Peyer's patch (tissue), 4 donors: ENCODE results near the gene ZSCAN5A. TPM values are rescaled to one million over a fixed set of nuclear protein-coding genes. Genes with fewer than 3 reads are reported as not detected.
A peak's percentile ranks its signal among the peaks of the same experiment; 100 is the strongest.
"Not testable (repeated sequence)": the region's sequence is repeated elsewhere in the genome, so short reads cannot be mapped to it uniquely, and the experiment has no call there.

Experiments used
- DNase-seq, 3 donors: peaks; one replicate each; pipeline ENCODE4 v3.0.0-alpha.2; 2017 to 2019
- H3K27ac ChIP-seq, 4 donors: fragments of 200-600 bp; sonication (generic); one replicate each; pipeline ENCODE4 v1.5.1; 2016 to 2019
- H3K27me3 ChIP-seq, 2 donors: fragments of 200-600 bp; sonication (generic); one replicate each; pipeline ENCODE4 v1.5.1; 2019
- H3K36me3 ChIP-seq, 3 donors: fragments of 200-600 bp; sonication (generic); one replicate each; pipeline ENCODE4 v1.5.1; 2016 to 2019
- H3K4me1 ChIP-seq, 4 donors: fragments of 200-600 bp; sonication (generic); one replicate each; pipeline ENCODE4 v1.5.1; 2016 to 2019
- H3K4me3 ChIP-seq, 4 donors: fragments of 200-600 bp; sonication (generic); 1 replicate in 3 of 4; 2 replicates in 1 of 4; pipeline ENCODE4 v1.5.1; 2016 to 2019; ENCODE audit warnings: mild to moderate bottlenecking in 1 of 4
- H3K9me3 ChIP-seq, 4 donors: fragments of 200-600 bp; sonication (generic); one replicate each; pipeline ENCODE4 v1.5.1; 2016 to 2019; ENCODE audit warnings: mild to moderate bottlenecking in 1 of 4
- POLR2A ChIP-seq, 2 donors: fragments of 450-650 bp; IDR thresholded peaks; one replicate each; pipeline ENCODE4 v1.5.1; 2017; ENCODE audit warnings: antibody characterized with exemption in 2 of 2, mild to moderate bottlenecking in 2 of 2, moderate library complexity in 2 of 2
- total RNA-seq, 4 donors: library from RNA; depleted of rRNA; stranded (reverse); fragments of >200 nt; gene quantifications; one replicate each; pipeline ENCODE4 v1.1.0, GENCODE V29; 2016
- TF ChIP-seq, protein P1 (sequence below), 6 experiments: fragments of 450-650 bp in 4 of 6; fragments of 200-600 bp in 2 of 6; sonication (generic) in 1 of 6; IDR thresholded peaks; one replicate each; pipeline ENCODE4 v1.5.1; 2017 to 2019; ENCODE audit warnings: antibody characterized with exemption in 6 of 6, mild to moderate bottlenecking in 3 of 6, moderate library complexity in 1 of 6

The ZSCAN5A gene
- total RNA-seq, 4 donors from 2014 or later, result 14.9 to 19.0 (median 15.3) TPM

DNA sequence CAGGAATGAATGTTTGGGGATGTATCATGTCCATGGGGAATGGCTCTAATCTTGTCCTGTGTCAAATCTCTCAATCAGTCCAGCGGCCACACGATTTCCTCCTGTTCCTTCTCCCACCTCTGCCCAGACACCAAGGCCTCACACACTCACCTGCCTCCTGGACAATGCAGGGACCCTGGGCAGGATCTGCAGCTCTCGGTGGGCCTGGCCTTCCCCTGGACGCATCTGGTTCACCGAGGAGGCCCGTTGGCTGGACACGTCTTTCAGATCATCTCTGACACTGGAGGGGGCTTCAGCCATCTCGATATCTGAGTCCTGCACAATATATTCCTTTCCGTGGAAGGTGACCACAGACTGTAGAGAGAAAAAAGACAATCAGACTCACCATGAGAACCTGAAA, 91.2 kb downstream of the ZSCAN5A start:
- no peaks in the 10 kb centered on the region for H3K4me1 ChIP-seq
- H3K4me3 ChIP-seq, result no peak overlapping the region
- H3K9me3 ChIP-seq, result no peaks in the 10 kb centered on the region
- H3K27ac ChIP-seq, result no peak overlapping the region
- H3K27me3 ChIP-seq, result no peaks in the 10 kb centered on the region
- TF ChIP-seq, protein P1, sequence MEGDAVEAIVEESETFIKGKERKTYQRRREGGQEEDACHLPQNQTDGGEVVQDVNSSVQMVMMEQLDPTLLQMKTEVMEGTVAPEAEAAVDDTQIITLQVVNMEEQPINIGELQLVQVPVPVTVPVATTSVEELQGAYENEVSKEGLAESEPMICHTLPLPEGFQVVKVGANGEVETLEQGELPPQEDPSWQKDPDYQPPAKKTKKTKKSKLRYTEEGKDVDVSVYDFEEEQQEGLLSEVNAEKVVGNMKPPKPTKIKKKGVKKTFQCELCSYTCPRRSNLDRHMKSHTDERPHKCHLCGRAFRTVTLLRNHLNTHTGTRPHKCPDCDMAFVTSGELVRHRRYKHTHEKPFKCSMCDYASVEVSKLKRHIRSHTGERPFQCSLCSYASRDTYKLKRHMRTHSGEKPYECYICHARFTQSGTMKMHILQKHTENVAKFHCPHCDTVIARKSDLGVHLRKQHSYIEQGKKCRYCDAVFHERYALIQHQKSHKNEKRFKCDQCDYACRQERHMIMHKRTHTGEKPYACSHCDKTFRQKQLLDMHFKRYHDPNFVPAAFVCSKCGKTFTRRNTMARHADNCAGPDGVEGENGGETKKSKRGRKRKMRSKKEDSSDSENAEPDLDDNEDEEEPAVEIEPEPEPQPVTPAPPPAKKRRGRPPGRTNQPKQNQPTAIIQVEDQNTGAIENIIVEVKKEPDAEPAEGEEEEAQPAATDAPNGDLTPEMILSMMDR (IDR thresholded peaks at IDR 0.05), result no peak
- TF ChIP-seq POLR2A (IDR thresholded peaks at IDR 0.05), result no peak
- H3K36me3 ChIP-seq, result no peaks in the 10 kb centered on the region
- DNase-seq, result no peak

DNA sequence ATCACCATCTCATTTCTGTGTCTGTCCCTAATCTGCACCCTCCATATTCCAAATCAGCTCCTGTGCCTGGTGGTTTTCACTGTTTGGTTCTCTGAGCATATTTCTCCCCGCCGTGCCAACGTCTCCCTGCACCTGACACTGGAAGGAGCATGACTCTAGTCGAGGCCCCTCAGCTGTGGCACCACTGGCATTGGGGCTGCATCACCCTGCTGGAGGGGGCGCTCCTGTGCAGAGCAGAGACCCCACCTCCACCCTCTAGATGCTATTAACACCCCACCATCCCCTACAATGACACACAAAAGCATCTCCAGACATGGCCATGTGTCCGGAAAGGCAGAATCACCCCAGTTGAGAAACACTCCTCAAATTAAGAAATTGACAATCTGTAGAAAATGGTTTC, 91.7 kb downstream of the ZSCAN5A start:
- Histone ChIP-seq H3K4me3 (no peak overlapping the region), H3K27ac (no peak overlapping the region), H3K36me3 (no peaks in the 10 kb centered on the region), H3K4me1 (no peaks in the 10 kb centered on the region), H3K9me3 (no peaks in the 10 kb centered on the region), H3K27me3 (no peaks in the 10 kb centered on the region)
- TF ChIP-seq, protein P1 (IDR thresholded peaks at IDR 0.05), result no peak
- no peak for TF ChIP-seq POLR2A (IDR thresholded peaks at IDR 0.05)
- no peak for DNase-seq

DNA sequence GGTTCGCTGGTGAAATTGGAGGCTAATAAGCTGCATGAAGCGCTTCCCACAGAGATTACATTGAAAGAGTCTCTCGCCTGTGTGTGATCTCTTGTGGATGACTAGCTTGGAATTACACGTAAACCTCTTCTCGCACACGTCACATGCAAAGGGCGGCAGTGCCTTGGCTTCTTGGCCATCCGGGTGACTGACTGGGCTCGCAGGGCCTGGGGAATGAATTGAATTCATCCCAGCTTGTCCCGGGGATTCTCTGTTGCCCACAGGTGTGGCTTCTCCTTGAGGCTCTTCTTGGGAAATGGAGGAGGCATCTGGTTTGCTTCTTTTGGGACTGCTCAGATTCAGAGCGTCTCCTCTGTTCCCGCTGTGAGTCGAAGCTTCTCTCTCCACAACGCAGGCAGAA, 92.8 kb downstream of the ZSCAN5A start:
- DNase-seq, result no peak
- Histone ChIP-seq H3K9me3 (no peaks in the 10 kb centered on the region), H3K4me3 (no peak overlapping the region), H3K27ac (no peak overlapping the region), H3K36me3 (no peaks in the 10 kb centered on the region), H3K4me1 (peaks cover 0 to 8% (median 3%) of the 10 kb centered on the region in 4 donors), H3K27me3 (no peaks in the 10 kb centered on the region)
- TF ChIP-seq POLR2A (IDR thresholded peaks at IDR 0.05), result no peak

DNA sequence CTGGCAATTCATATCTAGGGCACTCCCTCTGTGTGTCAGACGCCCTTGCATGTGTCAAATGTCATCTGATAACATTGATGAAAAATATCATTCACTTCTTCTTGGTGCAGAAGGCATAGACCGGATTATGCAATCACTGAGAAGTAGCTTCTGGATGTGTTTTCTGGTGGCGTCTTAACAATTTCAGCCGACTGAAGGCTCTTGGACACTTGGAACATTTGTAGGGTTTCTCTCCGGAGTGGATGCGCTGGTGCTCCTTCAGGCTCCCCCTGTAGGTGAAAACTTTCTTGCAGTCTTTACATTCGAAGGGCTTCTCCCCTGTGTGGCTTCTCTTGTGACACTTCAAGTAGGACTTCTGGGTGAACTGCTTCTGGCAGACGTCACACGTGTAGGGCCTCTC, 93.2 kb downstream of the ZSCAN5A start:
- not testable (repeated sequence) for H3K27me3 ChIP-seq, H3K36me3 ChIP-seq, H3K27ac ChIP-seq, H3K9me3 ChIP-seq, H3K4me1 ChIP-seq, H3K4me3 ChIP-seq, DNase-seq

DNA sequence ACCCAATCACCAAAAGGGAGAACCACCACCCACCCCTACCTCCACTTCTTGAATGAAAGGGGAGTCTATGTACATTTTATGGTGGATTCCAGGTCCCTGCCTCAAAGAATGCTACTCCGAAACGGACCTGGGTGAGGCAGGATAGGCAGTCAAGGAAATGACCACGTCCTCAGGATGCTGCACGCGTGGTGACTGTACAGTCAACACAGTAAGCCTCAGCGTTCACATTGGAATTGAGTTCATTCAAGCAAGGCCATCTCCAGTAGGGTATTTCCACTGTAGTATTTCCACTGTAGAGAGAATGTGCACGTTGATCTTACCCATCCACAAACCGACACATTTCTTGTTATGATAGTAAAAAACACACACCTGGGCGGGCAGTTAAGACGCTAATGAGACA, 95.7 kb downstream of the ZSCAN5A start:
- no peak for DNase-seq
- H3K36me3 ChIP-seq, result no peaks in the 10 kb centered on the region
- H3K4me3 ChIP-seq, result no peak overlapping the region
- H3K27ac ChIP-seq, result no peak overlapping the region
- peaks cover 0 to 8% (median 3%) of the 10 kb centered on the region in 4 donors for H3K4me1 ChIP-seq
- TF ChIP-seq, protein P1 (IDR thresholded peaks at IDR 0.05), result no peak
- TF ChIP-seq POLR2A (IDR thresholded peaks at IDR 0.05), result no peak
- no peaks in the 10 kb centered on the region for H3K9me3 ChIP-seq
- no peaks in the 10 kb centered on the region for H3K27me3 ChIP-seq

DNA sequence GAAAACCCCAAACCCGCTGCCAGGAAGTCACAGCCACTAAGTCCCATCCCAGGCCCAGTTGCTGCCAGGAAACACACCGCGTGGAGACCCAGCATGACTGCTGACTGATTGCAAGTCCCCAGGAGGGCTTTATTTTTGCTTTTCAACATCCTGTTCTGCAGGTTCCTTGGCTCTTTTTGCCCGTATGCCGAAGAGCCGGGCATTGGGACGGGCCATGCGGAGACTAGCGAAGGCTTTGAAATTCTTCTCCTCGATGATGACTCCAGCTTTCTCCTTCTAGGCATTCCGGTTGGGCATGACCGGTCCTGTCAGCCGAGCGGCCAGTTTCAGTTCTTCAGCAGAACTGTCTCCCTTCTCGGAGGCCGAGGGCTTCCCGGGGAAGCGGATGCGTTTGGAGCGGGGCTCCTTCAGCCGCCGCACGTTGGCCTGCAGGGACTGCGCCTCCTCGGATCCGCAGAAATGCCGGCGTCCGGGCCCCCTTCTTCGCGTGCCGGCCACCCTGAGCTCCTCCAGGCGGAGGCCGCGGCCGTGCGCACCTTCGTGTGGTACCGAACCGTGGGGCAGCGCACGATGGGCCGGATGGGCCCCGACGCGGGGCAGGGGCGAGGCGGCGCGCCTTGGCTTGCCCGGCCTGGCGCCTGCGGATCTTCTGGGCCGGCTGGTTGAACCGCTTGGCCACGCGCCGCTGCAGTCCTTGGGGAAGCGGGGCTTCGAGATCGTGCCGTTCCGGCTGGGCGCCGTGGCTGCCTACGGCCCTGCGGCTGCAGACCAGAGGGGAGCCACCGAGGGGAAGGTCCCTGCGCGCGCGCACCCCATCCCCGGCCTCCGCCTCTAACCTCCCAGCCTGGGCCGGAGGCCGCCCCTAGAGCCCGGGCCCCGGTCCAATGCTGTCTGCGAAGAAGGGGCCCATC, 97.3 kb downstream of the ZSCAN5A start:
- no peaks in the 10 kb centered on the region for H3K9me3 ChIP-seq
- H3K4me3 ChIP-seq, result peak overlapping the region in 3 of 4 donors; percentile 9 to 45 (median 29)

More for the DNA sequence above, 97.3 kb downstream of the ZSCAN5A start:
- H3K36me3 ChIP-seq, result no peaks in the 10 kb centered on the region
- no peak for TF ChIP-seq POLR2A (IDR thresholded peaks at IDR 0.05)
- TF ChIP-seq, protein P1 (IDR thresholded peaks at IDR 0.05), result no peak
- H3K4me1 ChIP-seq, result peaks cover 0 to 8% (median 3%) of the 10 kb centered on the region in 4 donors
- no peak for DNase-seq
- no peak overlapping the region for H3K27ac ChIP-seq
- H3K27me3 ChIP-seq, result no peaks in the 10 kb centered on the region
